H54 (cell line): ENCODE data around the gene ZNF883.
A peak's percentile ranks its signal among the peaks of the same experiment; 100 is the strongest.
"Not testable (repeated sequence)": the region's sequence is repeated elsewhere in the genome, so short reads cannot be mapped to it uniquely, and the experiment has no call there.

ENCODE experiments used
- DNase-seq: peaks from one replicate; pipeline ENCODE4 v3.0.0; 2011; ENCODE audit warnings: low spot score, mixed read lengths; ENCODE audit not compliant: insufficient read length
- FAIRE-seq: peaks from 3 replicates; lab custom pipeline; 2011; peaks lifted over from hg19 to GRCh38; lab: Jason Lieb, UNC
- POLR2A ChIP-seq: IDR thresholded peaks from 2 replicates; pipeline ENCODE4 v1.6.1; 2011; ENCODE audit warnings: low read depth, mild to moderate bottlenecking, low read length

ZNF883 gene

DNA sequence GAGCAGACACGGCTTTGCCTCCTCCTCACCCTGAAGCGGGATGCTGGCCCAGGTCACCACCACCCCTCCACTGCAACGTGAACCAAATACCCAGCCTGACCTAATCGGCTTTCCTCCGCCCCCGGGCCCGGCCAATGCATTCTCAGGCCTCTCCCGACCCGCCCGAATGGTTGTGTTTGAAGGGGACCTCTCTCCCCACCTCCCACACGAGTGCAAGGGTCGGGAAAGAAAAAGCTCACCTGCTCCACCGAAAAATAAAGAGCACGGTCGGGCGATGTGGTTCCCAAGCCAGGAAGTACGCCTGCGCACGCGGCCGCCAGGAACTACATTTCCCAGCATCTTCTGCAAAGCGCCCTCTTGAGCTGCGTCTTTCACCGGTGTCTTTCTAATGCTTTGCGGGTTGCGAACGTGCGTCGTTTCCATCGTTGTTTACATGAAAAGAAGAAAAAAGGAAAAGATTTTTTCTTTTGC, at the start of gene ZNF883:
TSS of gene ZNF883 (minus strand) at position 282 of the 471 bp plus-strand sequence.
- FAIRE-seq (no peak), DNase-seq (no peak)

DNA sequence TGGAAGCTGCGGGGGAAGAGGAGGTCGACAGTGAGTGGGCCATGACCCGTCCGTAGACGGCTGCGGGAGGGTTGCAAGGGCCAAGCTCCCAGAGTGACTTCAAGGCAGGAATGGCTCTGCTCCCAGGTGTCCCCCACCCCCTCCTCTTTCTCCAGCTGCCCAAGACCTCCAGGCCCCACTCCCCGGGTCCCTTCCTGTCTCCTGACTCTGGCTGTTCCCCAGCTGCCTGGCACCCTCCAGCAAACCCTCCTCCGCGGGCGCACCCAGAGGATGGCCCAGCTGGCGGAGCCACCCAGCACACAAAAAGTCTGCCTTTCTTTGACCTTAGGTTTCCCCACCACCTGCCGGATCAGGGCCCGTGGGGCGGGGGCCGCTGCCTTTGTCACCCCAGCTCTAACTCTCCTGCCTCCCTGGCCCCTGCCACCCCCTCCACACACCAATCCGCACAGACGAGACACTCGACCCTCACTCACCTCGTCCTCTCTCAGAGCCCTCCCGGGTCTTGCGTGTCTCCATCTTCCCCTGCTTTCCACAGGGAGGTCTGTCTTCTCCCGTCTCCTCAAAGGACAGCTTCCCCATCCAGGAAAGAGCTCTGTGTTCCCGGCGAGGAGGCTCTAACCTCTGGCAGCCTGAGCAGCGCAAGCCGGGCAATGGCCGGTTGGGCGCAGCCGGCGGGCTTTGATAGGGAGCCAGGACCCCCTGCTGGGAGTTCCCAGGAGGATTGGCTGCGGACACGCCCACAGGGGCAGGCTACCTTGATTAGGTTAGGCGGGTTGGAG, 49.3 kb upstream of the ZNF883 start:
- not testable (repeated sequence) for DNase-seq, FAIRE-seq

More for the DNA sequence above, at the start of gene ZNF883:
- no peak for TF ChIP-seq POLR2A

- DNase-seq, FAIRE-seq: not testable (repeated sequence)
Measured at GRCh38 chr9:113059581-113060284, 47.7 kb upstream of the ZNF883 start.

DNA sequence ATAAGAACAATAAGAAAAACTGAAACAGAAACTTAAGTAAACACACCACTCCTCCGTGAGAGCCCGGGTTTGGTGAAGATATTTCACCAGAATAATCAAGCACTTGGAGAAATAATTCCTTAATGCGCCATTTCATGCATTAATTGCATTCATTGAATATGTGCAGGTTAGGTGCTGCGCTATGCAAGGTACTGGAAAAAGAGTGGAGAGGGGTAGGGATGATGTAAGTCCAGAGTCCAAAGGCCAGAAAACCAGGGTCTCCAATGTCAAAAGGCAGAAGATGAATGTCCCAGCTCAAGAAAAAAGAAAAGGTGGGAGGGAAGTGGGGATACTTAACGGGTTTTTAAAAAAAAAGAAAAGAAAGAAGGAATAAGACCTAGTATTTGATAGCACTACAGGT, 45.2 kb upstream of the ZNF883 start:
- no peak for TF ChIP-seq POLR2A
- FAIRE-seq (no peak), DNase-seq (no peak)

- peak; percentile 47; the same call in 1 of the 2 replicates for TF ChIP-seq POLR2A
- FAIRE-seq: peak; percentile 99
- DNase-seq: peak; percentile 93
Measured at GRCh38 chr9:113056191-113057106, 44.5 kb upstream of the ZNF883 start, which contains the start of gene ZFP37. Gene ZFP37 (minus strand): TSS chr9:113056724. CDS start chr9:113056688, 36 bp downstream.

DNA sequence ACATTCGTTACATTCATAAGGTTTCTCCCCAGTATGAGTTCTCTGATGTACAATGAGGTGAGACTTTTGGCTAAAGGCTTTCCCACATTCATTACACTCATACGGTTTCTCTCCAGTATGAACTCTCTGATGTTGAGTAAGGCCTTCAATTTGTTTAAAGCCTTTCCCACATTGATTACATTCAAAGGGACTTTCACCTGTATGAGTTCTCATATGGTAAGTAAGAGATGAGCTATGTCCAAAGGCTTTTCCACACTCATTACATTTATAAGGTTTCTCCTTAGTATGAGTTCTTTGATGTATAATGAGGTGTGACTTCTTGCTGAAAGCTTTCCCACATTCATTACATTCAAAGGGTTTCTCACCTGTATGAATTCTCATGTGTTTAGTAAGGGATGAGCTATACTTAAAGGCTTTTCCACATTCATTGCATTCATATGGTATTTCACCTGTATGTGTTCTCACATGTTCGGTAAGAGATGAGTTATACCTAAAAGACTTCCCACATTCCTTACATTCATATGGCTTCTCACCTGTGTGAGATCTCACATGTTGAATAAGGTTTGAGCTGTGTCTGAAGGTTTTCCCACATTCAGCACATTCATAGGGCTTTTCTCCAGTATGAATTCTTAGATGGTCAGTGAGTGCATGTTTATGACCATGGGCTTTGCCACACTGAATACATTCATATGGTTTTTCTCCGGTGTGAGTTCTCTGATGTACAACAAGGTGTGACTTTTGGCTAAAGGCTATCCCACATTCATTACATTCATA, 31.1 kb upstream of the ZNF883 start:
- peak; percentile 20 for FAIRE-seq
- TF ChIP-seq POLR2A: no peak

DNA sequence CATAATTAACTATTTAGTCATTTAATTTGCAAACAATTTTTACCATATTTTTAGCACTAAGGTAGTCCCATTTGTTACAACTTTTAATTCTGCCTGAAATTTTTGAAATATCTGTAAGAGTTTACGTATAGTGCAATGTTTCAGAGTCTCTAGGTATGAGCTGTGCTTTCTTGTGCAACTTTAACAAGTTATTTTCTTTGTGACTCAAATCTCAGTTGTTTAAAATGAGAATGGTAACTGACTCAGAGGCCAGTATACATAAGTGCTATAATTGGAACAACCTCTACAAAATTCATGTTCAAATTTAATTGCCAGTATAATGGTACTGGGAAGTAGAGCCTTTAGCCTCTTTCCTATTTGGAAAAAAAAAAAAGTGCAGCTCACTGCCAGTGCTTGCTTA, 14.2 kb upstream of the ZNF883 start:
- FAIRE-seq (no peak), DNase-seq (no peak)
- TF ChIP-seq POLR2A: no peak

More for the DNA sequence above, 31.1 kb upstream of the ZNF883 start:
- DNase-seq: no peak

GRCh38 chr9:113018247-113018646, 6.3 kb upstream of the ZNF883 start:
- no peak for FAIRE-seq
- TF ChIP-seq POLR2A: no peak
- DNase-seq: no peak

DNA sequence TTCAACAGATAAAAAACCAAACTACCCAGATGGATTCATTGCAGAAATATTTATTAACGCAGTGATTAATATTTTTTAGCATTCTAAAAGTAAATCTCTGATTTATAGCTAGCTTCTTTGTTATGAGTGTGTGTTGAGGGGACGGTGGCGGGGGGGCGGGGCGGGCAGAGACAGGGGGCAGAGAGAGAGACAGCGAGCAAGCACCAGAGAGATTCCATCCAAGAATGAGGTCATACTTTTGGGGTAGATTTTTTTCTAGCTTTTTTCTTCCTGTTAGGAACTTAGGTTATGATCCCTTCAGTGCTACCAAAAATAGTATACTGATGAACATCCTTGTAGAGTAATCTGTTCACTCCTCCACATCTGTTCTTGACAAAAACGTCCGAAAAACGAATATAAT, 500 bp upstream of the ZNF883 start:
- DNase-seq (no peak), FAIRE-seq (no peak)
- no peak for TF ChIP-seq POLR2A

DNA sequence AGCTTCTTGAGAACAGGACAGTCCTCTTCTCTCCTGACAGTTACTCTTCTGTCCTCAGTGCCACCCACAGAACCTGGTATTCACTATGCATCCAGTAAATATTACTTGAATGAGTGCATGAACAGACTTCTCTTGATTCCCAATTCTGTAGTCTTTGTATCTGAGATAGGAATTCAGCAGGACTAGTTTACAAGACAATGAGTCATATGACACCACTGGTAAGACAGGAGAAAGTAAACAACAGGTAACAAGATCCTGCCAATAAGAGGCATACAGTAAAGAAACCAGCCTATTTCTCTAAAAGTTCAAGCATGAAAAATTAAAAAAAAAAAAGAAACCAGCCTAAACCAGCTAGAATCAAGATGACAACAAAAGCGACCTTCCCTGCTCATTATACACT, 6.2 kb downstream of the ZNF883 start:
- DNase-seq (no peak), FAIRE-seq (no peak)
- no peak for TF ChIP-seq POLR2A

DNA sequence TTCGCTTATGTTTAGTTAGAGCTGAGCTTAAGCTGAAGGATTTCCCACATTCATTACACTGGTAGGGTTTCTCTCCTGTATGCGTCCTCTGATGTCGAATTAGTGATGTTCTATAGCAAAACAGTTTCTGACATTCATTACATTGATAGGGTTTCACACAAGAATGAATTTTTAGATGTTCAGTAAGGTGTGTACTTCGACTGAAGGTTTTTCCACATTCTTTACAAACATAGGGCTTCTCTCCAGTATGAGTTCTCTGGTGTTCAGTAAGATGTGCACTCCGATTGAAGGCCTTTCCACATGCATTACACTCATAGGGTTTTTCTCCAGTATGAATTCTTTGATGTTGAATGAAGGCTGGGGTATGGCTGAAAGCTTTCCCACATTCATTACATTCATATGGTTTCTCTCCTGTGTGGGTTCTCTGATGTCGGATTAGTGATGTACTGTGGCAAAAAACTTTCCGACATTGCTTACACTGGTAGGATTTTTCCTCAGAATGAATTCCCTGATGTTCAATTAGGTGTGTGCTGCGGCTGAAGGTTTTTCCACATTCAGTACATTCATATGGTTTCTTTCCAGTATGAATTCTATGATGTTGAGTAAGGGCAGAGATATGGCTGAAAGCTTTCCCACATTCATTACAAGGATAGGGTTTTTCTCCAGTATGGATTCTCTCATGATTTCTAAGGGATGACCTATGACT, 14.6 kb downstream of the ZNF883 start:
- no peak for TF ChIP-seq POLR2A
- no peak for FAIRE-seq
- DNase-seq: no peak

GRCh38 chr9:112971415-112971814, 40.6 kb downstream of the ZNF883 start:
- no peak for TF ChIP-seq POLR2A
- DNase-seq: peak; percentile 15
- FAIRE-seq: peak; percentile 97
